ENCODE data around the gene KRT72.

- TF ChIP-seq CTCF (IDR thresholded peaks at IDR 0.05; ENCODE audit: low read length) = no peak
- TF ChIP-seq EZH2 (optimal IDR thresholded peaks at IDR 0.05; ENCODE audit: low read depth, low read length) = no peak
- TF ChIP-seq EZH2phosphoT487 (IDR thresholded peaks at IDR 0.05; ENCODE audit: low read length) = no peak
Observed at GRCh38 chr12:52650520-52651081, 49.3 kb upstream of the KRT72 start.

Measured in MM.1S (cell line).